RWPE2 (cell line): ENCODE results near the gene ACBD4.
"Not testable (repeated sequence)": the region's sequence is repeated elsewhere in the genome, so short reads cannot be mapped to it uniquely, and the experiment has no call there.

Experiments used
- ATAC-seq: fragments of 200-7000 bp; cut with Tn5 transposase; 3 replicates; pipeline ENCODE4 v1.9.1; 2021; ENCODE audit warnings: low read depth
- DNase-seq: peaks from one replicate; pipeline ENCODE4 v3.0.0-alpha.2; 2020; ENCODE audit warnings: low spot score
- H3K27ac ChIP-seq: fragments of 450-650 bp; 2 replicates; pipeline ENCODE4 v1.5.1; 2017; ENCODE audit warnings: mild to moderate bottlenecking; ENCODE audit not compliant: poor library complexity, severe bottlenecking
- H3K27me3 ChIP-seq: fragments of 250-450 bp; sonication (Bioruptor Pico); 2 replicates; pipeline ENCODE4 v1.5.1; 2021; ENCODE audit warnings: mild to moderate bottlenecking, moderate library complexity; ENCODE audit not compliant: insufficient read depth, poor library complexity, severe bottlenecking
- H3K36me3 ChIP-seq: fragments of 250-450 bp; sonication (Bioruptor Pico); 2 replicates; pipeline ENCODE4 v1.5.1; 2020; ENCODE audit warnings: low read depth, mild to moderate bottlenecking, moderate library complexity
- H3K4me1 ChIP-seq: fragments of 250-450 bp; sonication (Bioruptor Pico); 2 replicates; pipeline ENCODE4 v1.5.1; 2021; ENCODE audit warnings: mild to moderate bottlenecking, moderate library complexity; ENCODE audit not compliant: insufficient read depth, poor library complexity, severe bottlenecking
- H3K4me3 ChIP-seq: fragments of 250-450 bp; sonication (Bioruptor Pico); 2 replicates; pipeline ENCODE4 v1.5.1; 2021; ENCODE audit warnings: mild to moderate bottlenecking, moderate library complexity; ENCODE audit not compliant: severe bottlenecking
- H3K9me3 ChIP-seq: fragments of 250-450 bp; sonication (Bioruptor Pico); 2 replicates; pipeline ENCODE4 v1.5.1; 2021; ENCODE audit warnings: mild to moderate bottlenecking, moderate library complexity; ENCODE audit not compliant: severe bottlenecking
- TF ChIP-seq, protein P1 (sequence below): fragments of 450-650 bp; IDR thresholded peaks from one replicate; pipeline ENCODE4 v1.5.1; 2017; ENCODE audit warnings: mild to moderate bottlenecking, moderate library complexity; ENCODE audit not compliant: poor library complexity, severe bottlenecking

Gene ACBD4

DNA sequence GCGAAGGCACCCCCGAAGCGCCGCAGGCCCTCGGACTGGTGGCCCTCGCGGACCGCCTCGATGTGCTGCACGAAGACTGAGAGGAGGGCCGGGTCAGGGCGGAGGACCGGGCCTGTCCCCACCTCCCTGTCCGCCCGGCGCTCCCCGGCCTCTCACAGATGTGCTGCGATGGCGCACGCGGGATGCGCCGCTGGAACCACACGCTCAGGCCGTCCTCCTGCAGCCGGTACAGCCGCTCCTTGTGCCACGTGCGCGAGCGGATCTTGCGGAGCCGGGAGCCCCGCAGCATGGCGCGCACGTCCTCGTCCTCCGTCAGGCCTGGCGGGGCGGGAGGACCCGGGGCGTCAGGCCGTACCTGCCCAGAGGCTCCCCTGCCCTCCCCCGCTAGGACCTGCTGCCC lies 14.4 kb upstream of the ACBD4 start:
- peaks cover 29% of the 10 kb centered on the region for H3K4me1 ChIP-seq
- DNase-seq = no peak

DNA sequence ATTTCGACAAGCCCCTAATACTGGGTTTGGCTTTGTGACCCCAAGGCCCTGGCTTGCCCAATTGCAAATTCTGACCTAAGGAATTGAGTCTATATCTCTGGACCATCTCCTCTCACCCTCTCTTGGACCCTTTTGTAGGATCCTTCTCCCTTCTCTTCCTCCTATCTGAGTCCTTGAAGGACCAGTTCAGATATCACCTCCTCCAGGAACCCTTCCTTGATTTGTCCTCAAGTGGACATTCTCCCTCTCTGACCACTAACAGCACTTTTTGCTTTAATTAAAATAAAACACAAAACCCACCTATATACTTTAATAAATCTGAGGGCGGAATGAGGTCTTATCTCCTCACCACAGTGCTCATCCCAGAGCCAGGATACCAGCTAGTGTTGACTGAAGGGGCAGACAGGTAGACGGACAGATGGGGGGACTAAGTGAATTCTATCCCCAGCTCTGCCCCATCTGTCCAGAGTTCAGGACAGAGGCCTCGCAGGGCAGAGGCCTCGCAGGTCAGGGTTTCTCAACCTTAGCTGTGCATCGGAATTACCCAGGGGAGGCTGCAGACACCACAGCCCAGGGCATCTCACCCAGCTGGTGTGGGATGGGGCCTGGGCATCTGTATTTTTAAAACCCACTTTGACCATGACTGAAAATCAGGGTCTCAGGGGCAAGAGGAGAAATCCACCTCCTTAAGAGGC lies 12.3 kb upstream of the ACBD4 start:
- Histone ChIP-seq H3K27ac (peak overlapping the region; percentile 95), H3K4me1 (peaks cover 45% of the 10 kb centered on the region), H3K4me3 (no peak overlapping the region), H3K27me3 (no peaks in the 10 kb centered on the region), H3K36me3 (peaks cover 21% of the 10 kb centered on the region), H3K9me3 (no peaks in the 10 kb centered on the region)
- no peak for DNase-seq
- no peak for ATAC-seq
- TF ChIP-seq, protein P1, sequence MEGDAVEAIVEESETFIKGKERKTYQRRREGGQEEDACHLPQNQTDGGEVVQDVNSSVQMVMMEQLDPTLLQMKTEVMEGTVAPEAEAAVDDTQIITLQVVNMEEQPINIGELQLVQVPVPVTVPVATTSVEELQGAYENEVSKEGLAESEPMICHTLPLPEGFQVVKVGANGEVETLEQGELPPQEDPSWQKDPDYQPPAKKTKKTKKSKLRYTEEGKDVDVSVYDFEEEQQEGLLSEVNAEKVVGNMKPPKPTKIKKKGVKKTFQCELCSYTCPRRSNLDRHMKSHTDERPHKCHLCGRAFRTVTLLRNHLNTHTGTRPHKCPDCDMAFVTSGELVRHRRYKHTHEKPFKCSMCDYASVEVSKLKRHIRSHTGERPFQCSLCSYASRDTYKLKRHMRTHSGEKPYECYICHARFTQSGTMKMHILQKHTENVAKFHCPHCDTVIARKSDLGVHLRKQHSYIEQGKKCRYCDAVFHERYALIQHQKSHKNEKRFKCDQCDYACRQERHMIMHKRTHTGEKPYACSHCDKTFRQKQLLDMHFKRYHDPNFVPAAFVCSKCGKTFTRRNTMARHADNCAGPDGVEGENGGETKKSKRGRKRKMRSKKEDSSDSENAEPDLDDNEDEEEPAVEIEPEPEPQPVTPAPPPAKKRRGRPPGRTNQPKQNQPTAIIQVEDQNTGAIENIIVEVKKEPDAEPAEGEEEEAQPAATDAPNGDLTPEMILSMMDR = no peak

More for the DNA sequence above, 14.4 kb upstream of the ACBD4 start:
- Histone ChIP-seq H3K27ac (no peak overlapping the region), H3K27me3 (no peaks in the 10 kb centered on the region), H3K9me3 (no peaks in the 10 kb centered on the region), H3K4me3 (no peak overlapping the region), H3K36me3 (peaks cover 34% of the 10 kb centered on the region)
- no peak for ATAC-seq
- TF ChIP-seq, protein P1 = no peak

DNA sequence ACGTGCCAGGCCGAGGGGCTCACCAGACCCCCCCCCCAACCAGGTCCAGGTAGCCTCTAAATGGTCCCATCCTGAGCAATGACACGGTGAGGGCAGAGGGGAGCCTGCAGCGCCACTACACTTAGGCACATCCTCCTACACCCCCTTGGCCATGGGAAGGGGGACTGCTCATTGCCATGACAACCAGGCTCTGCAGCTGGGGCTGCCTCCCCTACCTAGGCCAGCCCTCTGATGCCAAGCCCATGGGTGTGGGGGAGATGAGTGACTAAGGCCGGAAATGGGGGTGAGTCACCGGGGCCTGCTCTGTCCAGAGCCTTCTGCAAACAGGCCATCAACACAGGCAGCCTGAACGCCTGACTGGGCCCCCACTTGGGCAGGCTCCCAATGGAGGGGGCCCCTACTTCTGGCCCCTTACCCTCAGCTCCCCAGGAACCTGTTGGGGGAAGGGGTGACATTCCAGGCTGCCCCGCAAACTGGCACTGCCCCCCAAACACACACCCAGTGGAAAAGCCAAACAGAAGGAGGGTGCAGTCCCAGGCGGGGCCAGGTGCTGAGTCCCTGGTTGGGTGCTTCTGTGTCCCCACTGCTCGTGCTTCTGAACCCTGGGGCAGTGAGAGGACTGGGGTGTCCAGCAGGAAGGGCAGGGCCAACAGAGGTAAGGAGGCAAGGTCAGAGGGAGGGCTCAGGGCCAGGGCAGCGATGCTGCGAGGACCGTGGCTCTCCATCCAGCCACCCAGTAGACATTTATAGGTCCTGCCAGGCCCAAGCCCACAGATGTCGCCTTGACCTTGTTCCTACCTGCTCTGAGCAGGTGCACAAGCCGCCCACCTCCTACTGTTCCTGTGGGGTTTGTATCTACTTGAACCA lies 11.3 kb upstream of the ACBD4 start:
- Histone ChIP-seq H3K27ac (peak overlapping the region; percentile 95), H3K4me1 (peaks cover 53% of the 10 kb centered on the region), H3K27me3 (no peaks in the 10 kb centered on the region), H3K9me3 (no peaks in the 10 kb centered on the region), H3K36me3 (peaks cover 17% of the 10 kb centered on the region), H3K4me3 (no peak overlapping the region)
- TF ChIP-seq, protein P1 = no peak
- DNase-seq (peak; percentile 93), ATAC-seq (peak; percentile 86)

DNA sequence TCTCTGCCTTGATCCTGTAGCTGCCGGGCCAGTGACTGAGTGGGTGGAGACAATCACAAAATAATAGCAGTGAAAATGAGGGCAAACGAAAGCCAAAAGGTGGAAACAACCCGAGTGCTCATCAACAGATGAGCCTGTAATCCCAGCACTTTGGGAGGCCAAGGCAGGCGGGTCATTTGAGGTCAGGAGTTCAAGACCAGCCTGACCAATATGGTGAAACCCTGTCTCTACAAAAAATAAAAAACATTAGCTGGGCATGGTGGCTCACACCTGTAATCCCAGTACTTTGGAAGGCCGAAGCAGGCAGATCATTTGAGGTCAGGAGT lies 10.7 kb upstream of the ACBD4 start:
- H3K27ac ChIP-seq = peak overlapping the region; percentile 95
- not testable (repeated sequence) for DNase-seq, H3K4me3 ChIP-seq, ATAC-seq, H3K27me3 ChIP-seq, H3K9me3 ChIP-seq
- H3K4me1 ChIP-seq = peaks cover 59% of the 10 kb centered on the region
- peaks cover 16% of the 10 kb centered on the region for H3K36me3 ChIP-seq

DNA sequence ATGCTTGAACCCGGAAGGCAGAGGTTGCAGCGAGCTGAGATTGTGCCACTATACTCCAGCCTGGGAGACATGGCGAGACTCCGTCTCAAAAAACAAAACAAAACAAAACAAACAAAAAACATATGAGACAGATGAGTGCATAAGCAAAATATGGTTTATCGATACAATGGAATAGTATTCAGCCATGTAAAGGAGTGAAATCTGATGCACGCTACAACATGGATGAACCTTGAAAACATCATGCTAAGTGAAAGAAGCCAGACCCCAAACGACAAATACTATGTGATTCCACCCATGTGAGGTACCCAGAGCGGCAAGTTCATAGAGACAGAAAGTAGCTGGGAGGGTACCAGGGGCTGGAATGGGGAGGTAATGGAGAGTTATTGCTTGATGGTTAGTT lies 10.0 kb upstream of the ACBD4 start:
- Histone ChIP-seq H3K4me1 (peaks cover 62% of the 10 kb centered on the region), H3K9me3 (no peaks in the 10 kb centered on the region), H3K27ac (peak overlapping the region; percentile 95), H3K27me3 (no peaks in the 10 kb centered on the region), H3K4me3 (no peak overlapping the region), H3K36me3 (peaks cover 12% of the 10 kb centered on the region)
- ATAC-seq = no peak
- TF ChIP-seq, protein P1 = no peak
- DNase-seq = no peak
